Islet of Langerhans (tissue), 1 donor: ENCODE data around the gene ADARB2.
"Not testable (repeated sequence)": the region's sequence is repeated elsewhere in the genome, so short reads cannot be mapped to it uniquely, and the experiment has no call there.

Experiments used
- FAIRE-seq: peaks from one replicate; lab custom pipeline; 2011; peaks lifted over from hg19 to GRCh38; lab: Jason Lieb, UNC

The ADARB2 gene

GRCh38 chr10:1641402-1641801, 95.9 kb downstream of the ADARB2 start:
- no peak for FAIRE-seq

- FAIRE-seq, result no peak
Observed at GRCh38 chr10:1638889-1639419, 98.4 kb downstream of the ADARB2 start.

GRCh38 chr10:1635340-1635739, 102.0 kb downstream of the ADARB2 start:
- no peak for FAIRE-seq

- no peak for FAIRE-seq
Observed at GRCh38 chr10:1634239-1634638, 103.1 kb downstream of the ADARB2 start.

- no peak for FAIRE-seq
Observed at GRCh38 chr10:1633783-1634182, 103.5 kb downstream of the ADARB2 start.

GRCh38 chr10:1632596-1632995, 104.7 kb downstream of the ADARB2 start:
- no peak for FAIRE-seq

GRCh38 chr10:1632141-1632540, 105.2 kb downstream of the ADARB2 start:
- no peak for FAIRE-seq

- no peak for FAIRE-seq
Observed at GRCh38 chr10:1631282-1631681, 106.0 kb downstream of the ADARB2 start.

GRCh38 chr10:1630304-1630703, 107.0 kb downstream of the ADARB2 start:
- FAIRE-seq, result no peak

GRCh38 chr10:1629326-1630198, 107.8 kb downstream of the ADARB2 start:
- FAIRE-seq, result no peak

- FAIRE-seq, result no peak
Observed at GRCh38 chr10:1628757-1629156, 108.6 kb downstream of the ADARB2 start.

- no peak for FAIRE-seq
Observed at GRCh38 chr10:1627945-1628344, 109.4 kb downstream of the ADARB2 start.

- no peak for FAIRE-seq
Observed at GRCh38 chr10:1626835-1627234, 110.5 kb downstream of the ADARB2 start.

- FAIRE-seq, result no peak
Observed at GRCh38 chr10:1626410-1626809, 110.9 kb downstream of the ADARB2 start.

- no peak for FAIRE-seq
Observed at GRCh38 chr10:1625731-1626130, 111.6 kb downstream of the ADARB2 start.

GRCh38 chr10:1625079-1625478, 112.2 kb downstream of the ADARB2 start:
- FAIRE-seq, result no peak

GRCh38 chr10:1624240-1624639, 113.1 kb downstream of the ADARB2 start:
- no peak for FAIRE-seq

GRCh38 chr10:1620803-1621202, 116.5 kb downstream of the ADARB2 start:
- FAIRE-seq, result no peak

GRCh38 chr10:1617376-1618317, 119.7 kb downstream of the ADARB2 start:
- not testable (repeated sequence) for FAIRE-seq

- FAIRE-seq, result not testable (repeated sequence)
Observed at GRCh38 chr10:1616701-1617100, 120.6 kb downstream of the ADARB2 start.

- no peak for FAIRE-seq
Observed at GRCh38 chr10:1615186-1615954, 122.0 kb downstream of the ADARB2 start.

- FAIRE-seq, result no peak
Observed at GRCh38 chr10:1613511-1613910, 123.8 kb downstream of the ADARB2 start.
